SKM-1 treated with dmso at 0.1 percent for 144 hours (cell line): ENCODE measurements around the gene CDIPT.
A peak's percentile ranks its signal among the peaks of the same experiment; 100 is the strongest.
"Not testable (repeated sequence)": the region's sequence is repeated elsewhere in the genome, so short reads cannot be mapped to it uniquely, and the experiment has no call there.

Experiments used
- DNase-seq: peaks from one replicate; lab custom pipeline; 2025; ENCODE audit not compliant: unreplicated experiment; lab: John Stamatoyannopoulos, UW

Gene CDIPT

DNA sequence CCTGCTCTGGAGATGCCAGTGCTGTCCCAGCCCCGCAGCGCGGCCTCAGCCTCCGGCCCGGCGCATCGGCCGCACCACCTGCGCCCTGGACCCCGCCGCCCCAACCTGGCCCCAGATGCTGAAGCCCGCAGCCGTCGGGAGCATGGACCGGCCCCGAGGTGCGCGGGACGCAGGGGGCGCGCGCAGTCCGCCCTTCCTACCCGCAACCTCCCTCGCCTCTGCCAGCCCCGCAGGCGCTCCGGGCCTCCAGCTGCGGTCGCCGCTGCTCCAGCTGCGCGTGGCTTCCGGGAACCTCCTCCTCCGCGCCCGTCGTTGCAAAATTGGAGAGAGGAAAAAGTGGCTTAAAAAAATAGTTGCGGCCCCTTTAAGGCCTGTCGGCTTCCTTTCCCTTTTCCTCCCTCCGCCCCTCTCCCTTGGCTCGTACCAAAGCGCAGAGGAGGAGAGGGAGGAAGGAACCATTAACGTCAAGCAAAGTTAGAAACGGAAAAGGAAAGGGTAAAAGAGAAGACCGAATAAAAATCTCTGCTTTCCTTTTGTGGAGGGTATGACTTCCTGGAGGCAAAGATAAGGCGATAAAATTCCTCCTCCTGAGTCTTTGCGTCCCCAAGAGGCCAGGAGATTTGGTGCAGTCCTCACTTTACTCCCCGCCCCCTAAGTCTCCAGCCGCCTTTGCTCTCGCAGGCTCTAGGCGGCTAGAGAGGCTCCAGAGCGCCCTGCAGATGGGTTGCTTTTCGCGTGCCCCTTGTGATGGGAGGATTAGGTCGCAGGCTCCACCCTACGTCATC lies at the start of gene CDIPT:
TSS of gene CDIPT (minus strand) at position 343 of the 785 bp plus-strand sequence. CDS start 369 bp downstream, outside the sequence.
- DNase-seq, result peak; percentile 97

GRCh38 chr16:29912087-29912486 lies 49.1 kb upstream of the CDIPT start:
- DNase-seq, result no peak

GRCh38 chr16:29911676-29912010 lies 48.6 kb upstream of the CDIPT start:
- no peak for DNase-seq

GRCh38 chr16:29910819-29911675 lies 48.0 kb upstream of the CDIPT start:
- DNase-seq, result no peak

DNA sequence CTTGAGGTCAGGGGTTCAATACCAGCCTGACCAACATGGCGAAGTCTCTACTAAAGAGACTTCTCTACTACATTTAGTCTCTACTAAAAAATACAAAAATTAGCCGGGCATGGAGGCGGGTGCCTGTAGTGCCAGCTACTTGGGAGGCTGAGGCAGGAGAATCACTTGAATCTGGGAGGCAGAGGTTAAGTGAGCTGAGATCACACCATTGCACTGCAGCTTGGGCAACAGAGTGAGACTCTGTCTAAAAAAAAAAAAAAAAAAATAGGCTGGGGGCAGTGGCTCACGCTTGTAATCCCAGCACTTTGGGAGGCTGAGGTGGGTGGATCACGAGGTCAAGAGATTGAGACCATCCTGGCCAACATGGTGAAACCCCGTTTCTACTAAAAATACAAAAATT lies 46.8 kb upstream of the CDIPT start:
- not testable (repeated sequence) for DNase-seq

GRCh38 chr16:29909391-29909790 lies 46.4 kb upstream of the CDIPT start:
- peak; percentile 27 for DNase-seq

GRCh38 chr16:29908719-29909220 lies 45.7 kb upstream of the CDIPT start:
- DNase-seq, result no peak

DNA sequence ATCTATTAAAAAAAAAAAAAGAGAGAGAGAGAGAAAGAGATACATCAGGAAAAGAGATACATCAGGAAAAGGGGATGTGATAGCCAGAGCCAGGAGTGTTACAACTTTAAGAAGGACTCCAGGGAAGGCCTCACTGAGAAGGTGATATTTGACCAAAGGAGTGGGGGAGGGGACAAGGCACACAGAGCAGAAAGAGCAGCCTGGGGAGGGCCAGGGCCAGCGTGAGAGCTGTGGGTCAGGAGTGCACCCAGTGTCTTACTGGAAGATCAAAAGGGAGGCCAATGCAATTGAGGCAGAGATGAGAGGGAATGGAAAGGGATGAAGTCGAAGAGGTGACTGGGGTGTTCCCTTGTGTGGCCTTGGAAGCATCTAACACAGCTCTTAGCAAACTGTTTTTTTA lies 44.9 kb upstream of the CDIPT start:
- DNase-seq, result no peak

- DNase-seq, result no peak
These were observed 43.7 kb upstream of the CDIPT start for GRCh38 chr16:29906520-29907244.

DNA sequence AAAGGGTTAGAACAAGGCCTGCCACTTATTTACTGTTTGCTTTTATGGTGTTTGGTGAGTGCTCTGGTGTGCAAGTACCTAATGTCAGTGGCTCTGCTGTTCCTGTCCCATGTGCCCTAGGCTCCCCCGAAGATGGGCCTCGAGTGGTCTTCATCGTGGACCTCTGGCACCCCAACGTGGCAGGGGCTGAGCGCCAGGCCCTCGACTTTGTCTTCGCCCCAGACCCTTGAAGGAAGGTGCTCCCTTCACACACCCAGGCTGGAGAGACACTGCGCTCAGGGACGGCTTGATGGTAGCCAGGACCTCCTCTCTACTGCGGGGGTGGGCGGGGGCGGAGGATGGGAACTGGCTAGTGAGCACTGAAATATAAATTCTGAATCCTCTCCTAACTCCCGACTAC lies 42.6 kb upstream of the CDIPT start:
- no peak for DNase-seq

GRCh38 chr16:29904947-29905346 lies 41.9 kb upstream of the CDIPT start:
- no peak for DNase-seq

- DNase-seq, result no peak
These were observed 40.6 kb upstream of the CDIPT start for GRCh38 chr16:29903590-29903989.

- no peak for DNase-seq
These were observed 38.5 kb upstream of the CDIPT start for GRCh38 chr16:29901607-29901945.

DNA sequence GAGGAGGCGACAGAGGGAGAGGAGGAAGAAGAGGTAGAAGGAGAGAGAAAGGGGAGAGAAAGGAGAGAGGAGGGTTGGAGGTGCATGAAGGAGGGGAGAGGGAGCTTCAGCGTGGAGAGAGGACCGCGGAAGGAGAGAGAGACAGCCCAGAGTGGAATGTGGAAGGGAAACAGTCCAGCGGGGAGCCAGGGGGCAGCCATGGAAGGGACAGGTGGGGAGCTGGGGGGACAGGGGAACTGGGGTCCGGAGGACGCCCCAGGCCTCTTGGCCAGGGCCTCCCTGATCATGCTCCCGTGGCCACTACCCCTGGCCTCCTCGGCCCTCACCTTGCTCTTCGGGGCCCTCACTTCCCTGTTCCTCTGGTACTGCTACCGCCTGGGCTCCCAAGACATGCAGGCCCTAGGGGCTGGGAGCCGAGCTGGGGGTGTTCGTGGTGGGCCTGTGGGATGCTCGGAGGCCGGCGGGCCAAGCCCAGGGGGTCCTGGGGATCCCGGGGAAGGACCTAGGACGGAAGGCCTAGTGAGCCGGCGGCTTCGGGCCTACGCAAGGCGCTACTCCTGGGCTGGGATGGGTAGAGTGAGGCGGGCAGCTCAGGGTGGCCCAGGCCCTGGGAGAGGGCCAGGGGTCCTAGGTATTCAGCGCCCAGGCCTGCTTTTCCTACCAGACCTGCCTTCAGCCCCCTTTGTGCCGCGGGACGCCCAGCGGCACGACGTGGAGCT lies 38.0 kb upstream of the CDIPT start:
- DNase-seq, result no peak

- peak; percentile 38 for DNase-seq
These were observed 37.3 kb upstream of the CDIPT start, which contains the start of gene ASPHD1 for GRCh38 chr16:29900102-29900887. TSS of gene ASPHD1 (plus strand) at chr16:29900488. CDS start at chr16:29900972, 484 bp downstream.

- peak; percentile 63 for DNase-seq
These were observed 36.6 kb upstream of the CDIPT start, which contains the start of gene SEZ6L2 for GRCh38 chr16:29899516-29900101. TSS of gene SEZ6L2 (minus strand) at chr16:29899550. CDS start at chr16:29899019, 531 bp downstream.

DNA sequence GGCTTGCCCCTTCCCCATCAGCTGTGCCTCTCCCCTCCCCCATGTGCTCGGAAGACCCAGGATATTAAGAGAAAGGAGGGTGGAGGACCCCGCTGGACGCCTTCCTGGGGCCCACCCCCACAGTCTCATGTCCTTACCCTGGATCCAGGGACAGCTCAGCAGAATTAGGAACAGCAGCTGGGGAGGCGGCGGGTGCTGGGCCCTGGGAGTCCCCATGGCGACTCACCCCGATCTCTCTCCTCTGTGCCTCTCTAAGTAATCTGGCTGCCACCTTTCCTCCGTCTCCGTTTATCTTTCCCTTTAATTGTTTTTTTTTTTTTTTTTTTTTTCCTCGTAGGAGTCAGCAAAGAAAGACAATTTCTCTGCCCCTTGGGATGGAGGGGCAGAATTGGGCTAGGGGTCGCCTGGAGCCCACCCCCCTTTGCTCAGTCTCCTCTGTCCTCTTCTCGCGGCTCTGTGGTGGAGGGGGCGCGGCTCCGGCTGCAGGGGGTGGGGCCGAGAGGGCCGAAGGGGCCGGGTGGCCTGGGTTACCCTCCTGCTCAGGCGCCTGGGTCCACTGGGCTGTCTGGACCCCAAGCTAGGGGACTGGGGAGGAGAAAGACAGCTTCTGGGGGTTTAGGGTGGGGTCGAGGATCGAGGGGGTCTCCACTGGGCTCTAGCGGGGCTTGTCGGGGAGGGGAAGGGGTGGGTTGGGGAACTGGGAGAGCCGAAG lies 35.9 kb upstream of the CDIPT start:
- DNase-seq, result no peak

DNA sequence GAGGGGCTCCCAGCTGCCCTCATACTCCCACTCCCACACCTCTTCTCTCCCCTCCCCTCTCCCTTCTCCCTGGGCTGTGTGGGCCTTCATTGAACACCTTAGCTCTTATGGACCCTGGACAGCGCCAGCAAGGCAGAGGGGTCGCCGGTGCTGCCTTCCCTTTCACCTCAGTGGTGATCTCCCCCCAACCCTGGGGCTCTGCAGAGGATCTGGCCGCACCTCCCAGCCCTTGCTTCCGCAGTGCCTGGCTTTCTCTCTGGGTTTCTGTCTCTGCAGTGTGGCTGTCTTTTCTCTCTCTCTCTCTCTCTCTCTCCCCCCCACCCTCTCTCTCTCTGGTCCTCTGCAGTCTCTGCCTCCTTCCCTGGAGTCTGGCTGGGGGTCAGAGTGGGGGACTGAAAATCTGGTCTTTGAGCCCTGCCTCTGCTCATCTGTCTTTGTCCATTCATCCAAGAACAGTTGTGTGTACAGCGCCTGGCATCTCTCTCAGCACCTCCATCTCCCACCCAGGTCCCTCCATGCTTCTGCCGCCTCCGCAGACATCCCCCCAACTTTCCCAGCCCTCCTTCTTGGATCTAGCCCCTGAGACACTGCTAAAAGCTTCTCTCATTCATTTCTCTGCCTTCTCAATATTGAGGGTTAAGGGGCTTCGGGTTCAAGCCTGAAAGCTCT lies 35.2 kb upstream of the CDIPT start:
- no peak for DNase-seq
